C1 segment of cervical spinal cord (tissue), 14 donors: ENCODE data around the gene ACOT9.
A peak's percentile ranks its signal among the peaks of the same experiment; 100 is the strongest.
"Not testable (repeated sequence)": the region's sequence is repeated elsewhere in the genome, so short reads cannot be mapped to it uniquely, and the experiment has no call there.

ENCODE experiments used
- DNase-seq, 14 donors: peaks; one replicate each; lab custom pipeline; 2025; lab: John Stamatoyannopoulos, UW

ACOT9 gene

GRCh38 chrX:23742697-23743622, at the start of gene ACOT9:
TSS of gene ACOT9 (minus strand) at chrX:23743276. CDS start at chrX:23743144, 132 bp downstream.
- peak; percentile 4 to 81 (median 45) for DNase-seq

GRCh38 chrX:23790155-23790497, 47.0 kb upstream of the ACOT9 start:
- DNase-seq, result no peak

GRCh38 chrX:23789386-23790154, 46.5 kb upstream of the ACOT9 start:
- peak in 2 of 14 donors; percentile 27 to 42 for DNase-seq

- no peak for DNase-seq
These were observed 45.9 kb upstream of the ACOT9 start for GRCh38 chrX:23788946-23789345.

- DNase-seq, result no peak
These were observed 45.4 kb upstream of the ACOT9 start for GRCh38 chrX:23788521-23788920.

- DNase-seq, result no peak
These were observed 44.7 kb upstream of the ACOT9 start for GRCh38 chrX:23787745-23788118.

GRCh38 chrX:23786268-23786815, 43.3 kb upstream of the ACOT9 start:
- no peak for DNase-seq

- DNase-seq, result no peak
These were observed 42.5 kb upstream of the ACOT9 start for GRCh38 chrX:23785580-23785979.

GRCh38 chrX:23784470-23785331, 41.6 kb upstream of the ACOT9 start:
- no peak for DNase-seq

GRCh38 chrX:23783589-23784469, 40.8 kb upstream of the ACOT9 start:
- DNase-seq, result peak in 2 of 14 donors; percentile 4 to 44

GRCh38 chrX:23782863-23783588, 40.0 kb upstream of the ACOT9 start, which contains the start of gene SAT1:
TSS of gene SAT1 (plus strand) at chrX:23783173. CDS start at chrX:23783352, 179 bp downstream.
- DNase-seq, result peak; percentile 21 to 92 (median 85)

GRCh38 chrX:23782455-23782854, 39.4 kb upstream of the ACOT9 start:
- DNase-seq, result no peak

GRCh38 chrX:23779025-23779424, 35.9 kb upstream of the ACOT9 start:
- no peak for DNase-seq

- DNase-seq, result no peak
These were observed 33.3 kb upstream of the ACOT9 start for GRCh38 chrX:23776363-23776762.

GRCh38 chrX:23773601-23774175, 30.6 kb upstream of the ACOT9 start:
- no peak for DNase-seq

GRCh38 chrX:23771086-23771485, 28.0 kb upstream of the ACOT9 start:
- DNase-seq, result not testable (repeated sequence)

- no peak for DNase-seq
These were observed 27.1 kb upstream of the ACOT9 start for GRCh38 chrX:23770142-23770541.

GRCh38 chrX:23766650-23767551, 23.8 kb upstream of the ACOT9 start:
- DNase-seq, result no peak
